C4-2B (cell line): ENCODE results near the gene SNW1.
"Not testable (repeated sequence)": the region's sequence is repeated elsewhere in the genome, so short reads cannot be mapped to it uniquely, and the experiment has no call there.

ENCODE experiments used
- H3K27ac ChIP-seq: fragments of 450-650 bp; 2 replicates; pipeline ENCODE4 v1.5.1; 2017
- ZFX ChIP-seq: fragments of 450-650 bp; IDR thresholded peaks from 2 replicates; pipeline ENCODE4 v1.6.1; 2017
- TF ChIP-seq, protein P1 (sequence below): fragments of 450-650 bp; conservative IDR thresholded peaks from 2 replicates; pipeline ENCODE4 v1.5.1; 2017; ENCODE audit warnings: mild to moderate bottlenecking

Gene SNW1

DNA sequence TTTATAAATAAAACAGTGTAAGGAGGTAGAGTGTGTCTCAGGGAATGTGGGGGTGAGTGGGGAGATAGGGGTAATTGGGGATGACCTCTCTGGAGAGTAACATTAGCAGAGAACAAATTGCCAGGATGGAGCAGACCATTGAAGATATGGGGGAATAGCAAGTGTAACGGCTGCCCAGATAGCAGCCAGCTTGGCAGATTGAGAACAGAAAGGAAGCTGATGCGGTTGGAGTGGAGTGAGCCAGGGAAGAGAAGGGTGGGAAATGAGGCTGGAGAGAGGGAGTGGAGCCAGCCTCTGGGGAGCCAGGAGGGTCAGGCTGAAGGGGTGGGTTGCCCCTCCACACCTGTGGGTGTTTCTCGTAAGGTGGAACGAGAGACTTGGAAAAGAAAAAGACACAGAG, 33.4 kb upstream of the SNW1 start:
- TF ChIP-seq ZFX, result no peak
- TF ChIP-seq, protein P1, sequence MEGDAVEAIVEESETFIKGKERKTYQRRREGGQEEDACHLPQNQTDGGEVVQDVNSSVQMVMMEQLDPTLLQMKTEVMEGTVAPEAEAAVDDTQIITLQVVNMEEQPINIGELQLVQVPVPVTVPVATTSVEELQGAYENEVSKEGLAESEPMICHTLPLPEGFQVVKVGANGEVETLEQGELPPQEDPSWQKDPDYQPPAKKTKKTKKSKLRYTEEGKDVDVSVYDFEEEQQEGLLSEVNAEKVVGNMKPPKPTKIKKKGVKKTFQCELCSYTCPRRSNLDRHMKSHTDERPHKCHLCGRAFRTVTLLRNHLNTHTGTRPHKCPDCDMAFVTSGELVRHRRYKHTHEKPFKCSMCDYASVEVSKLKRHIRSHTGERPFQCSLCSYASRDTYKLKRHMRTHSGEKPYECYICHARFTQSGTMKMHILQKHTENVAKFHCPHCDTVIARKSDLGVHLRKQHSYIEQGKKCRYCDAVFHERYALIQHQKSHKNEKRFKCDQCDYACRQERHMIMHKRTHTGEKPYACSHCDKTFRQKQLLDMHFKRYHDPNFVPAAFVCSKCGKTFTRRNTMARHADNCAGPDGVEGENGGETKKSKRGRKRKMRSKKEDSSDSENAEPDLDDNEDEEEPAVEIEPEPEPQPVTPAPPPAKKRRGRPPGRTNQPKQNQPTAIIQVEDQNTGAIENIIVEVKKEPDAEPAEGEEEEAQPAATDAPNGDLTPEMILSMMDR, result no peak
- H3K27ac ChIP-seq, result no peak overlapping the region

DNA sequence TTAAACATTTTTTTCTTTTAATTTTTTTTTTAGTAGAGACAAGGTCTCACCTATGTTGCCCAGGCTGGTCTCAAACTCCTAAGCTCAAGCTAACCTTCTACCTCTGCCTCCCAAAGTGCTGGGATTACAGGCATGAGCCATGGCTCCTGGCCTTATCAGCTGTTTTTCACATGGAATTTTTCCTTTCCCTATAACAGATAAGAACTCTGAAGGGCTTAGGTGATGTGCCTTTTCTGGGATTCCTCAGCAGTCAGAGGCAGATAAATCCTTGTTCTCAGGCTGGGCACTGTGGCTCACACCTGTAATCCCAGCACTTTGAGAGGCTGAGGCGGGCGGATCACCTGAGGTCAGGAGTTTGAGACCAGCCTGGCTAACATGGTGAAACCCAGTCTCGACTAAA, 32.3 kb upstream of the SNW1 start:
- H3K27ac ChIP-seq, result not testable (repeated sequence)

- TF ChIP-seq ZFX, result no peak
- TF ChIP-seq, protein P1, result no peak
- H3K27ac ChIP-seq, result no peak overlapping the region
Observed at GRCh38 chr14:77791225-77791600, 30.3 kb upstream of the SNW1 start.

DNA sequence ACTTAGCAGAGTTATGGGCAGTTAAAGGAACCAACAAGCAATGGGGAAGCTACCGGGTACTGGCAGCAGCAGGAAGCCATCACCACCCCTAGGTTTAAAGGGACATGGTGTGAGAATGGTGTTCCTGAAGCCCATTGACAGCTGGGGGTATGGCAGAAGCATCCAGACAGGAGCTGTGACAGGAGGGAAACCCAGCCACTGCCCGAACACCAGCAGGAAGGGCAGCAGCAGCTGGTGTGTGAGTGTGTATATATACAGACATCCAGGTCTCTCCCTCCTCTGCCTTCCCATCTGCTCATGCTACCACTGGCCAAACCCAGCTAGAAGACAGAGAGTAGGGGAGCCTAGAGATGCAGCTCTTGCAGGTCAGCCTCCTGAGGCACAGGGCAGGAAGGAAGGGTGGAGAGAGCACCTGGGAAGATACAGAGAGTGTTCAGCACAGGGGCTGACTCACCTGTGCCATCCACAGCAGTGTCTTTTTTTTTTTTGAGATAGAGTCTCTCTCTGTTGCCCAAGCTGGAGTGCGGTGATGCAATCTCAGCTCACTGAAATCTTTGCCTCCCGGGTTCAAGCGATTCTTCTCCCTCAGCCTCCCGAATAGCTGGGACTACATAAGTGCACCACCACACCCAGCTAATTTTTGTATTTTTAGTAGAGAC, 29.7 kb upstream of the SNW1 start:
- TF ChIP-seq, protein P1, result no peak
- no peak for TF ChIP-seq ZFX
- H3K27ac ChIP-seq, result no peak overlapping the region

DNA sequence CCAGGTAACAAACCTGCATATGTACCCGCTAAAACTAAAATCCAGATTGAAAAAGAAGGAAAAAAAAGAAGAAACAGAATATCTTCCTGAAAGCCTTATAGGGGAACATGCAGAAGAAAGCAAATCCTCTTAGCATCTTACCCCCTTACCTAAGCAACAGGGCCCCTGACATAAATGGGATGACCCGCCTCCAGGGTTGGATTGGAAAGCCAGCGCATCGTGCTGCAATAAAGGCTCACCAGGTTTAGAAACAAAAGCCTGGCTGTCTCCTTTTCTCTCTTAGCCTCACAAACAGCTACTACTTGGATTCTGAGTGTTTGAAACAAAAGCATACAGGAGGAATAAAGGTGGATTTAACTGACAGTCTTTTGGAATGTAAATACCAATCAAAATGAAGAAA, 25.2 kb upstream of the SNW1 start:
- TF ChIP-seq, protein P1, result no peak
- TF ChIP-seq ZFX, result no peak
- H3K27ac ChIP-seq, result no peak overlapping the region

- TF ChIP-seq ZFX, result no peak
- TF ChIP-seq, protein P1, result no peak
- H3K27ac ChIP-seq, result no peak overlapping the region
Observed at GRCh38 chr14:77782202-77782601, 21.2 kb upstream of the SNW1 start.

GRCh38 chr14:77773966-77774365, 13.0 kb upstream of the SNW1 start:
- not testable (repeated sequence) for H3K27ac ChIP-seq

DNA sequence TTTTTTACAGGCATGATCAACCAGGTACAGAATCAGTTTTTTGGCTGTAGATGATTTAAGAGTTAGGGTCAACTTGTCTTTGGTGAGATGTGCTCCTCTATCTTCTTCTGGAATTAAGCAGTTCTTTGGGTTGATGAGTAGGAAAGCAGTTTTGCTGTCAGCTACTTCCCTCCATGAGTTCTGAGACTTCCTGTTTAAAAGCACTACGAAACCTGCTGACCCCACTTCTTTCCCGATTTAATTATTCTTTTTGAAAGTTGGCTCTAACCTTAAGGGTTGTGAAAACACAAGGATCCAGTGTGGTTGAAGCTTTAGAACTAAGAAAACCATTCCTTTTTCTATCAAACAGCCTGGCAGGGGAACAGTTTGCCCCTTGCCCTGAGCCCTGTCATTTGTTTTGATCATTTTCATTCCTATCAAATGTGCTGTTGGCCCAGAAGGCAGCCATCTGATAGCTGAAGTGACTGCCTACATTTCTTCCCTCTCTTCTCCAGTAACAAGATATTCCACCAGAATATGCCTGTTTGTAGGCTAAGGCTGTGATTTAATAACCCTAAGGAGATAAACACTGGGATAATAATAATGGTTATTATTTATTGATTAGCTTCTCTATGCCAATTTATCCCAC, 7.6 kb upstream of the SNW1 start:
- H3K27ac ChIP-seq, result not testable (repeated sequence)

DNA sequence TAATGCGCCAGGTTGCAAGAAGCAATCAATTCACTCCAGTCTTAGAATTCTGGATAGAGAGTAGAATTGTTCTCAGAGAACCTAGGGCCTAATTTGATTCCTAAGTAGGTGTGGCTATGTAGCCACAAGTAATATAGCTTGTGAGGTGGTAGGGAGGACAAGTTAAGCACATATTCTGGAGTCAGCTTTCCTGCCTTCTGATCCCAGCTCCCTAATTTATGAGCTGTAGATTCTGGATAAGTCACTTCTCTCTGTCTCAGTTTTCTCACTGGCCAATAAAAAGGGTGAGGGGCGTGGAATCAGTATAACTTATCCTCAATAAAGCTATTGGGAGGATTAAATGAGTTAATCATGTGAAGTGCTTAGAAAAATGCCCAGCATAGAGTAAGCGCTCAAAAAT, 3.0 kb upstream of the SNW1 start:
- no peak overlapping the region for H3K27ac ChIP-seq
- TF ChIP-seq, protein P1, result no peak
- TF ChIP-seq ZFX, result no peak
